ENCODE measurements around the gene IL17C. TPM values are rescaled to one million over a fixed set of nuclear protein-coding genes. Genes with fewer than 3 reads are reported as not detected.

The IL17C gene
- total RNA-seq, 1 experiment from 2014 or later: 0.31 TPM

DNA sequence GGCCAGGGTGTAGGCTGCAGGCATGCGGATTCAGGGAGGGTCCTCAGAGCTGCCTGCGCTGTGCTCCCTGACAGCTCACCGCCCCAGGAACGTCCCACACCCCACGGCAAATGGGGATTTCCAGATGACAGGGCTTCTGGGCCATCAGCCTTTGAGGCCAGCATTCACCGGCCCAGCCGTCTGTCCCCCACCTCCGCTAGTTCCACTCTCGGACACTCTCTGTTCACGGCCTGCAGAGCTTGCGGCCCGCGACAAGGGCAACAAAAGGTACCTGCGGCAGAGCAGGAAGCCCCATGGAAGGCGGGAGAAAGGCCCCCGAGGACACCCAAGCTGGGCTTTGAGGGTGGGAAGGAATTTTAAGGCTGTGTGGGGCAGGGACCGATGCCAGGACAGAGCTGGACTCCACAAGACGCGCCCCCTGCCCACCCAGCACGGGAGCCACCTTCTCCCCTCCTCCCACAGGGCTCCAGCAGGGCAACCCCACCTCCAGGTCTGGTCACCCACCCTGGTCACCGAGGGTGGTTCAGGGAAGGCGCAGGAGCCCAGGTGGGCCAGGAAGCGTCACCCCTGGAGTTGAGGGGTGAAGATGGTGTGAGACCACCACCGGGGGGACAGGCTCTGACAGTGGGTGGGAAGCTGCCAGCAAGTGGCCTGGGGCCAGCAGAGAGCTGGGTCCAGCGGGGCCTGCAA lies 18.1 kb downstream of the IL17C start:
- no peak overlapping the region for H4K8ac ChIP-seq (replicated peaks; ENCODE audit: insufficient read length, low read depth, low read length)
- no peak overlapping the region for H2AK5ac ChIP-seq (ENCODE audit: insufficient read length, low read length)
- Mint-ChIP-seq H3K4me3 (no peak overlapping the region), H3K4me1 (peaks cover 5 to 11% of the 10 kb centered on the region in 2 experiments), H3K27me3 (ENCODE audit: low read depth) (no peaks in the 10 kb centered on the region), H3K9me3 (no peaks in the 10 kb centered on the region), H3K27ac (peak overlapping the region in 2 of 3 experiments; percentile 34 to 65; a peak in 1 of 7 replicates), H3K36me3 (ENCODE audit: insufficient read depth in 1 of 3, low read depth in 3 of 3) (peaks cover 9 to 34% (median 30%) of the 10 kb centered on the region in 3 experiments; a peak in 6 of 7 replicates)
- no peak overlapping the region for H4K5ac ChIP-seq (ENCODE audit: insufficient read length, low read depth, low read length)
- H3K9ac ChIP-seq (ENCODE audit: extremely low read depth, insufficient read length, low read length): no peak overlapping the region
- no peak overlapping the region; the same call in 1 of the 2 replicates for H3K14ac ChIP-seq (ENCODE audit: insufficient read depth, low read length)
- H2BK12ac ChIP-seq (ENCODE audit: insufficient read length, low read depth, low read length): no peak overlapping the region
- TF ChIP-seq, protein P1, sequence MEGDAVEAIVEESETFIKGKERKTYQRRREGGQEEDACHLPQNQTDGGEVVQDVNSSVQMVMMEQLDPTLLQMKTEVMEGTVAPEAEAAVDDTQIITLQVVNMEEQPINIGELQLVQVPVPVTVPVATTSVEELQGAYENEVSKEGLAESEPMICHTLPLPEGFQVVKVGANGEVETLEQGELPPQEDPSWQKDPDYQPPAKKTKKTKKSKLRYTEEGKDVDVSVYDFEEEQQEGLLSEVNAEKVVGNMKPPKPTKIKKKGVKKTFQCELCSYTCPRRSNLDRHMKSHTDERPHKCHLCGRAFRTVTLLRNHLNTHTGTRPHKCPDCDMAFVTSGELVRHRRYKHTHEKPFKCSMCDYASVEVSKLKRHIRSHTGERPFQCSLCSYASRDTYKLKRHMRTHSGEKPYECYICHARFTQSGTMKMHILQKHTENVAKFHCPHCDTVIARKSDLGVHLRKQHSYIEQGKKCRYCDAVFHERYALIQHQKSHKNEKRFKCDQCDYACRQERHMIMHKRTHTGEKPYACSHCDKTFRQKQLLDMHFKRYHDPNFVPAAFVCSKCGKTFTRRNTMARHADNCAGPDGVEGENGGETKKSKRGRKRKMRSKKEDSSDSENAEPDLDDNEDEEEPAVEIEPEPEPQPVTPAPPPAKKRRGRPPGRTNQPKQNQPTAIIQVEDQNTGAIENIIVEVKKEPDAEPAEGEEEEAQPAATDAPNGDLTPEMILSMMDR (conservative IDR thresholded peaks at IDR 0.05): no peak
- DNase-seq: no peak
- H3K23ac ChIP-seq (ENCODE audit: insufficient read length, low read depth, low read length): no peak overlapping the region
- H3T11ph ChIP-seq (ENCODE audit: low read length): no peak overlapping the region
- H2BK120ac ChIP-seq (ENCODE audit: low read depth, low read length, poor library complexity, severe bottlenecking): no peak overlapping the region
- no peak overlapping the region for H3K18ac ChIP-seq (ENCODE audit: insufficient read length, low read depth, low read length)
- no peaks in the 10 kb centered on the region for H3K27me3 ChIP-seq (ENCODE audit: insufficient read depth, low read length)
- H3K4ac ChIP-seq (ENCODE audit: low read depth, low read length): no peak overlapping the region
- peaks cover 1% of the 10 kb centered on the region; the same call in 1 of the 2 replicates for H3K4me1 ChIP-seq (ENCODE audit: insufficient read depth, low read length)
- H3K56ac ChIP-seq (ENCODE audit: insufficient read length, low read depth, low read length): no peak overlapping the region
- H2BK20ac ChIP-seq (ENCODE audit: low read depth, low read length, poor library complexity, severe bottlenecking): no peak overlapping the region
- no CpG with 5 or more reads among the region's 25 CpGs for WGBS (ENCODE audit: extremely low coverage, insufficient read length, low lambda C conversion rate)
- peaks cover 1% of the 10 kb centered on the region for H3K23me2 ChIP-seq (ENCODE audit: insufficient read length, low read depth, low read length, poor library complexity, severe bottlenecking)
- H2AFZ ChIP-seq (ENCODE audit: low read length): no peak overlapping the region
- no peaks in the 10 kb centered on the region for H3K9me3 ChIP-seq (ENCODE audit: control insufficient read depth, low read depth, low read length)
- no peak overlapping the region for H4K91ac ChIP-seq (ENCODE audit: insufficient read length, low read depth, low read length)
- no peaks in the 10 kb centered on the region for H4K20me1 ChIP-seq (ENCODE audit: control insufficient read depth, insufficient read depth, insufficient read length)
- H3K4me2 ChIP-seq (ENCODE audit: insufficient read depth, insufficient read length, low read length): no peak overlapping the region
- H2BK5ac ChIP-seq (ENCODE audit: insufficient read length, low read length): no peak overlapping the region
- H3K27ac ChIP-seq (ENCODE audit: insufficient read length, low read depth, low read length): no peak overlapping the region
- peaks cover 16% of the 10 kb centered on the region; the same call in 1 of the 2 replicates for H3K79me2 ChIP-seq (ENCODE audit: insufficient read depth, low read length)
- peaks cover 3% of the 10 kb centered on the region for H3K79me1 ChIP-seq (ENCODE audit: insufficient read depth, low read depth, low read length, poor library complexity, severe bottlenecking)
- no peak overlapping the region for H2BK15ac ChIP-seq (ENCODE audit: low read depth, low read length)

All from H9 (cell line).